ENCODE measurements around the gene LRRC9.

DNA sequence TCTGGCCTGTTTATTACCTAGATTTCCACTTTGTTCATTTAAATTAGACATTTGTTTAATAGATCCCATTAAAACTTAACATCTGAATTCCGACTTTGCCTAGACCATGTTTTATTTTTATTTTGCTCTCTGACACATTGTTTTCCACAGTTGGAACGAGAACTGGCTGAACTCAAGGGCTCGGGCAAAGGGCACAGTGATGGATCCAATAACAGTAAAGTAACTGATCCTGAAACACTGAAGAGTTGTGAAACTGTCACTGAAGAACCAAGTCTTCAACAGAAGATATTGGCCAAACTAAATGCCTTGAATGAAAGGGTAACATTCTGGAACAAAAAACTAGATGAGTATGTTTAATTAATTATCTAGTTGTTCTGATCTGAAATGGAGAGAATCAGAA, 39.7 kb downstream of the LRRC9 start:
- TF ChIP-seq, protein P1, sequence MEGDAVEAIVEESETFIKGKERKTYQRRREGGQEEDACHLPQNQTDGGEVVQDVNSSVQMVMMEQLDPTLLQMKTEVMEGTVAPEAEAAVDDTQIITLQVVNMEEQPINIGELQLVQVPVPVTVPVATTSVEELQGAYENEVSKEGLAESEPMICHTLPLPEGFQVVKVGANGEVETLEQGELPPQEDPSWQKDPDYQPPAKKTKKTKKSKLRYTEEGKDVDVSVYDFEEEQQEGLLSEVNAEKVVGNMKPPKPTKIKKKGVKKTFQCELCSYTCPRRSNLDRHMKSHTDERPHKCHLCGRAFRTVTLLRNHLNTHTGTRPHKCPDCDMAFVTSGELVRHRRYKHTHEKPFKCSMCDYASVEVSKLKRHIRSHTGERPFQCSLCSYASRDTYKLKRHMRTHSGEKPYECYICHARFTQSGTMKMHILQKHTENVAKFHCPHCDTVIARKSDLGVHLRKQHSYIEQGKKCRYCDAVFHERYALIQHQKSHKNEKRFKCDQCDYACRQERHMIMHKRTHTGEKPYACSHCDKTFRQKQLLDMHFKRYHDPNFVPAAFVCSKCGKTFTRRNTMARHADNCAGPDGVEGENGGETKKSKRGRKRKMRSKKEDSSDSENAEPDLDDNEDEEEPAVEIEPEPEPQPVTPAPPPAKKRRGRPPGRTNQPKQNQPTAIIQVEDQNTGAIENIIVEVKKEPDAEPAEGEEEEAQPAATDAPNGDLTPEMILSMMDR (IDR thresholded peaks at IDR 0.05; ENCODE audit: low read length): no peak
- TF ChIP-seq EZH2phosphoT487 (IDR thresholded peaks at IDR 0.05; ENCODE audit: low read length): no peak

Measured in MM.1S (cell line).